OCI-M2 (cell line): Measurements from ENCODE around the gene IRX4.

Experiments used
- DNase-seq: peaks from one replicate; lab custom pipeline; 2025; ENCODE audit not compliant: unreplicated experiment; lab: John Stamatoyannopoulos, UW

The IRX4 gene

DNA sequence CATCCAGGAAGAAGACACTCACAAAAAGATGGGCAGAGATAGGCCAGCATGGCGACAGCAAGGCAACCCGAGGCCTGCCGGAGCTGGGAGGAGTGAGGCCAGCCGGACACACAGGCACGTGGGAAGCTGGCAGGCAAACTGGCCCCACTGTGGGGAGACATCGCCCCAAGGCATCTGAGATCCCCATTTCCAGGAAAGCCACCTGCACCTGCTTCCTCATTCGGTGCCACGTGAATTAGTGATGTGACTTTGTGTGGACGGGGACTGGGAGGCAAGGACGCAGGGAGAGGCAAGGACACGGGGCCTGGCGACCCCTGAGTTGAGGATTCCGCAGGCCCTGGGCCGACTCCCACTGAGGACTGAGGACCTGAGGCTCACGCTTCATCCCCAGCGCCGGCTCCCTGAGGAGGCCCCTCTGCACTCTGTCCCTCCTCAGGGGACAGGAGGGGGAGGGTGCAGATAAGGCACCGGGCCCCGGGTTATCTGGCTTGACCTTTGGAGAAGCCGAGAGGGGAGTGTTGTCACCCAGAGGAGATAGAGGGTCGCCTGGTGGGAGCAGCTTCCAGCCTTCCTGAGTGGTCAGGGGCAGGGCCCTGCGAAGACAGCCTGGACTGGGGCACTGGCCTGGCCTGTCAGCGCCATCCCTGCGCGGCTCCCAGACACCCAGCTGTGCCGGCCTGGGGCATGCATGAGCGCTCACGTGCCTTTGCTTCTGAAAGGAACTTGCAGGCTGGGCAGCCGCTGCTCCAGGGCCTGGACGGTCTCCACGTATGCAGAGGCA is 41.8 kb downstream of the IRX4 start:
- DNase-seq = no peak

DNA sequence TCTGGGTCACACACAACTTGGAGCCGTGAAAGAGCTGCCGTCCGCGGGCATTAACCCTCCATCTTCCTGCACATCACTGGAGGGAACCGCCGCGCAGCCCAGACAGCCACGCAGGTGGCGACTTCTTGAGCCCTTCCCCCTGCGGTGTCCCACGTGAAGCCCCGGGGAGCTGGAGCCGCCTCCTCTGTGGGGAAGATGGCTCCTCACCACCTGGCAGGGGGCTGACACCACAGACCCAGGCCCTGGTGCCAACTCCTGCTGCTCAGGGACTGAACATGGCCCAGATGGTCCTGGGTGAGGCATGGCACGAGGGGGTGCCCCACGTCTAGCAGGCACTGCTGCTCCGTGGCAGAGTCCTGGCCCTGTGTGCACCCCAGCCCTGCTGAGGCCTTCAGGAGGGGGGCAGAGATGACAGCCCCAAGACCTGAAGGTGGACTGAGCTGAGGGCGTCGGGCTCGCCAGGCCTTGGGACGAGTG is 42.6 kb downstream of the IRX4 start:
- no peak for DNase-seq

DNA sequence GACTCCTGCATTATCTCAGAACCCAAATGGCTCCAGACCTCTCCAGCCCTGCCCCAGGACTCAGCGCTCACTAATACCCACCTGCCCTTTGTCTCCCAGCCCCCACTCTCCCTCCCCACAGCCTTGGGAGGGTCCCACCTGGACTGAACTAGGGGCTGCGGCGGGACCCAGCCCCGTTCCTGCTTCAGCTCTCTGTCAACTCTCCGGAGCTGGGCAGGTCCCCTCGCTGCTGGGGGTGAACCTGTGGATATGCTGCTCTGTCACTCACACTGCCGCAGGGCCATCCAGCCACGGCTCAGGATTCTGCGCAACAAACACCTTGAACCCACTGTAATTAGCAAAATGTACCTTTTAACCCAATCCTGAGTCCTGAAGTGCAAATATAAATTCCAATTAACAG is 44.7 kb downstream of the IRX4 start:
- DNase-seq = no peak

DNA sequence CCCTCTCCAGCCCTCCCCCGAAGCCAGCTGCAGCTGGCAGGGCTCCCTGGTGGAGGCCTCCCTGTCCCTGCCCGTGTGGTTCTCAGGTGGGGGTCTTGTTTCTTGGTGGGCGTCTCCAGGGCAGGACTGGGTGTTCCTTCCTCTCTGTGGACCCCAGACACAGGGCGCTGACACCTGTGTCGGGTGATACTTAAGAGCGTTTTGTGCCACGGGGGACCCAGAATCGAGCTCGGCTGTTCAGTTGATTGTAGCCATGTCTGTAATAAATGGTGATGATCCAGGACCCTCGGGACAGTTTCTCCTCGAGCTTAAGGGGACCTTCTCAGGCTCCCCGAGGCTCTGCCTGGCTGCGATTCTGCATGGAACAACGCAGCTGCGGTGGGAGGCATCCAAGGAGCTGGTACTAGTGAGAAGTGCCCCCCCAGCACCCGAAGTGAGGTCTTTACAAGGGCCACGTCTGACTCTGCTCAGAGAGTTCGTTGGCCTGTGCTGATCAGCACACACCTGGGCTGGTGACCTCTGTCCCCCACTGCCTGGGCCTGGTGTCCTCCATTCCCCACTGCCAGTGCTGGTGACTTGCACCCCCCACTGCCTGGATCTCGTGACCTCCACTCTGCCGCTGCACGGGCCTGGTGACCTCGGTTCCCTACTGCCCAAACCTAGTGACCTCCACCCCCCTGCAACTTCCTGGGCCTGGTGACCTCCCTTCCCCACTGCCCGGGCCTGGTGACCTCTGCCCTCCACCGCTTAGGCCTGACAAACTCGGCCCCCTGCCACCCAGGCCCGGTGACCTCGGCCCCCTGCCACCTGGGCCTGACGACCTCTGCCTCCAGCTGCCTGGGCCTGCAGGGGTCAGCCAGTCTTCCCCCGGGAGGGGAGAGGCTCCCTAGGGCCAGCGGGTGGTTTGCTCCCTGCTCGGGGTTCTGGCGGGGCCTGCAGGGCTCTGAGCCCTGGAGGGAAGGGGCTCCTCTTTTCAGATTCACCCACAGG is 45.5 kb downstream of the IRX4 start:
- DNase-seq = no peak

DNA sequence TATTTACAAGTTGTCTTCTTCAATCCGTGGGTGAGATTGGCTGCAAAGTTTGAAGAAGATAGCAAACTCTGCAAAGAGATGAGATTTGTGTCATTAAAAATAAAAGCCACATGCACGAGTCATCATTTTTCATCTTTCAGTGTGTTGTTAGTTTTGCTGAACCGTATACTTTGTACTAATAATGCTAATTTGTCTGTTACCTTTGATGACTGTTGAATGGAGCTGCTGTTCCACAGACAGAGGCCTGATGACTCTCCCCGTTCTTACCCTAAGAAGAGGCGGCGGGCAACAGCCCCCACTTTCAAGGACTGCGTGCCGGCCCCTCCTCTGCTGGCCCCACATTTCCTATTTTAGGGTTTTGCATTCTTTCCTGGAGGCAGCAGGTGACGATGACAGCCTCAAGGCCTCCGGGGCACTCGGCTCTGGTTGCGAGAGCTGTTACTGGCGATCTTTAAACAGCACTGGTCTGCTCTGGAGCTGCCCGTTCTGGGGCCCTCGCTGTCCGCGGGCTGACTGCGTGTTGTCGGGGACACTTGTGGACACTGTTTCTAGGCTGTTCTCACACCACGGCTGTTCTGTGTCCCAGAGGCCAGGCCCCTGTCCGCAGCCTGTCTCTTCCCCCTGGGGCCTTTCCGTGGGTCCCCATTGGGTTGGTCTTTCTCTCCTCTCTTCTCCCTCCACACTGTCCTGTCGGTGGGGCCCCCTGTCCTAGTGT is 46.4 kb downstream of the IRX4 start:
- no peak for DNase-seq

DNA sequence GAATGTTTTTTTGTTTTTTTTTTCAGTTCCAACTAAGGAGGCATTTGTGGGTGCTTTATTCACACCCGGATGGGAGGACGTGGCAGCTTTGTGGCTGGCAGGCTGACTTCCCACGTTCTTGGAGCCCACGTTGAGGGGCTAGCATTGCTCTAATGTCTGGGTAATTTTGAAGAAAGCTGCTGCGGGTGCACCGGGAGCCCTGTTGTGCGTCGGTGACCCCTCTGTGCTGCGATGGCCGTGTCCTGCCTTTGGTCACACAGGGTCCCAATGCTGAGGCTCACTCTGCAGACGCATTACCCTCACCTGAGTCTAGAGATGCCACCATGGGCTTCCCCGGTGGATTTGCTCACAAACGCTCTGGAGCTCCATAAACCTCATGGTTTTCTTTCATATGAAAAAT is 47.3 kb downstream of the IRX4 start:
- no peak for DNase-seq

DNA sequence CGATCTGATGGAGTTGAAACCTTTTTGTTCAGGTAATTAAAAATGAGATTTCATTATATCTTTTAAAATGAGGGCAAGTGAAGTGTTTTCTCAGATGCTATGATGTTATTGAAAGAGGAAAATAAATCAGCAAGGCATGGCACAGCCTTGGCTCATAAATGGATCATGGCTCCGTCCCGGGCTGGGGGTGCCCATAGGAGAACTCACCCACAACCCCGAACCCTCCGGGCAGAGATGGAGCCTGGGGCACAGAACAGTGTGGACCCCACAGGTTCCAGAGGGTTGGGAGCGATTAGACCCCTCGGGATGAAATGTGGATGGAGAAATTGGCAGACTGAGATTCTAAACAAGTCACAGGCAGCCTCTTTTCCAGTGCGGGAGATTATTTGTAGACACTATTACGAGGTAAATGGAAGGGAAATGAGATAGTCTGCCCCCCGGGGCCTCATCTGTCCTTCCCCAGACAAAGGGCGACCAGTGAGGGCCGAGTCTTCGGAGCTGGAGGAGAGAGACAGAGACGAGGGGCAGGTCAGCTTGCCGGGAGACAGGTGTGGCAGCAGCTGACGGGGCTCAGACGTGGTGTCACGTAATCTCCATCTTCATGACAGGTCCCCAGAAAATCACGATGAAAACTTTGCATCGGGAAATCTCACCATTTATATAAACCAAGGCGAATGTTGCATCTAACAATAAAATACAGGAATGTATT is 47.9 kb downstream of the IRX4 start:
- no peak for DNase-seq

DNA sequence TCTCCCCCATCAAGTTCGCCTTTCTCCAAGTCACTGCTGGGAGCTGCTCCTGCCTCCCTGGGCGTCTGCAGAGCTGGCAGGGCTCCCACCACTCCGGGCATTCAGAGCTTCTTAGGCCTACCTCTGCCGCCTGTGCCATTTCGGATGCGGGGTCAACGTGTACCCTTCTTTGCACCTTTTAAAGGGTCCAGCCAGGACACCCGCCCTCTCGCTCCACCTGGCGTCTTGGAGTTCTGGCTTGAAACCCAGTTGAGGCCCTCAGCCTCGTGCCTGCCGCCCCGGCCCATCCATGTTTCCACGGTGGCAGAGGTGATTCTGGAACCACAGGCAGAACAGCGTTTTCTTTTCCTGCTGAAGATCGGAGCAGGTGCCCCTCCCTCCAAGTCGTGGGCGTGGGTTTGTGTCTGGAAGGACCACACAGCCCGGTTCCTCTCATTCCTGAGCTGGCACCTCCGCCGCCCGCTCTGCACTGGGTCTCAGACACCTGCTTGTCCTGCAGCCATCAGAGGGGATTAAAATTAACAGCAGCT is 48.6 kb downstream of the IRX4 start:
- no peak for DNase-seq

DNA sequence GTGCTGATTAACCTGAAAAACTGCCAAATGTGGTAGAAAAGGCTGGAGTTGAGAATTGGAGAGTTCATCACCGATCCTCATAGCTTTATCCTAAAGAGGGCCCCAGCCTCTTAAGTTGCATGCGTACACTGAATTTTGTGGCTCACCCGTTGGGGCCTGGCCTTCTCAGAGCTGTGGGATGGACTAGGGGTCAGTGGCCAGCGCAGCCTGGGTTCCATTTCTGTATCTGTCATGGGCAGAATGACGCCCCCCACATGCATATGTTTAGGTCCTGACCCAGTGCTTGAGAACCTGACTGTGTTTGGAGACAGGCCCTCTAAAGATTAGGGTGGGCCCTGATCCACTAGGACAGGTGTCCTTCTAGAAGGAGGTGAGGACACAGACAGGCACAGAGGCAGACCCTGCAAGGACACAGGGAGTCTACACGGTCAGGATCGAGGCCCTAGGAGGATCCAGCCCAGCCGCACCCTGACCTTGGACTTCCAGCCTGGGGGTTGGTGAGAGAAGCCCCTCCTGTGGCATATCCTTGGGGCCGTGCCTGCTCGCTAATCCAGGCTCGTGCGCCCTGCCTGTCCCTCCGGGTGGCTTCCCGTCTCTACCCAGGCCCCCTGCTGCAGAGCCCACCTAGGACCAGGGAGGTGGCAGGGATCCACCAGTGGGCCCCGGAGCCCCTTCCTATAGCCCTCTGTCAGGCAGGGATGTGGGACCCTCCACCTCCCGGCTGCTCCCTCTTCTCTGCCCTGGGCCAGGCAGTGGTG is 49.3 kb downstream of the IRX4 start:
- DNase-seq = no peak

DNA sequence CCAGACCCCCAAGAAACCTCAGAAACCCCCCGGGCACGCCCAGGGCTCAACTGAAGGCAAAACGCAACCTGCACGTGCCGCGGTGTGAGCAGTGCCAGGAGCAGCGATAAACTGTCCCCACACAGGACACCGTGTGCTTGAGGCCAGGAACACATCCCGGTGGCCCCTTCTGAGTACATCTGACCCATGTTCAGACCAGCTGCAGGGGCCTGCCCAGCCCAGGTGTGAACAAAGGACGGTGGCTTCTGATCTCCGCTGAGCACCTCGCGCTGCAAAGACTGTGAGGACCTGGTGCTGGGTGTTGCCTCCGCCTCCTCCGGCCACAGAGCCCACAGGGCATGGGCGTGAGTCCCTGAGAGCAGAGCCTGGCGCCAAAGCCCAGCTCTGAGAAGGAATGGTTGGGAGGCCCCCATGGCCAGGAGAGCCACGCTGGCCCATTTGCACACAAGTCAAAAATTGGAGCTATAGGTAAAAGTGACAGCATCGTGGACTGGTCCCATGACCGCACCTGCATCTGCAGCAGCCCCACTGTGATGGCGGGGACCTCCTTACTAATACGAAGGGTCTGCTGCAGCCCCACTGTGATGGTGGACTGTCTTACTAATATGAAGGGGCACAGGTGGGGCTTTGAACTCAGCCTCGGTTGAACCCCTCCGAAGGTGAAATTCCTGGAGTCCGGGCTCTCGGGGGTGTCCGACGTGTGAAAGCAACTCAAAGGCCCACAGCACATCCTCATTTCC is 50.0 kb downstream of the IRX4 start:
- DNase-seq = no peak

DNA sequence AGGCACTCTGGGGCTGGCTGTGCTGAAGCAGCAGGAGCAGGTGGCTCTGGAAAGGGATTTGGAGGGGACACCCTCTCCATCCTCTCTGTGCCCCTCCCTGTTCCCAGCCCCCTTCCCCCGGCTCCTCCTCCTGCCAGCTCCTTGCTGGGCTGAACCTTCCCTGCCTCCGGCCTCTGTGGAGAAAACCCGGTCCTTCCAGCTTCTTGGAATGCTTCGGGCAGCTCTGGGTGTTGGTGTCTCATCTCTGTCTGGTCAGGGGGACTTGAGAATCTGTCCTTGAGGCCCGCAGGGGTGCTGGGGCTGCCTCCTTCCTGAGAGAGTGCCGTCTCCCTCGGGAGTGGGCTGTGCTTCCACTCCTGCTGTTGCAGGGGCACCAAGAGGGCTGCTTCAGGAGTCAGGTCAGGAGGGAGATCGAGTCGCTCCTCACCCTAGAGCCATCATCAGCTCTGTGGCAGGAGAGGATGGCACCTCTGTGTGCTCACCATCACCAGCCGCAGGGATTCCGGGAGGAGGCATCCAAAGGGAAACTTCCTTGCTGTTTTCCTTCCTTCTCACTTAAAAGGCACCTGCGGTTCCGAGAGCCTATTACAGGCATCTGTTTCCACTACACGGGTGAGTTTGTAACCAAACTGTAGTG is 50.9 kb downstream of the IRX4 start:
- no peak for DNase-seq

DNA sequence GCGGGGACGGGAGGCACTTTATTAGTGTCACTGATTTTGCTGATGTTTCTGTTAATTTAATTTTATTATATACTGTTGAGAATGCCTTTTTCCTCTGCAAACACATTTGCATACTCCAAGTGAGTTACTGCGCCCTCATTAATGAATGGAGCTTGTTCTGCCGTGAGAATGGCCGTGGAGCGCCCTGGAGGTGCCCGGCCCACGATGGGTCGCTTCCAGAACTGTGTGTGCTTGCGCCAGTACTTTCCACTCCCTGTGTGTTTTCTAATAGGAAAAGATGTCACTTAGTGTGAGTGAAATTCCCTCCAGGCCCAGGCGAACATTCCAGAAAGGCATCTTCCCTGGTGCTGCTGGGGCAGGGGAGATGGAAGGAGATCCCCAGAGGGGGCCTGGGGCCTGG is 51.5 kb downstream of the IRX4 start:
- DNase-seq = no peak

DNA sequence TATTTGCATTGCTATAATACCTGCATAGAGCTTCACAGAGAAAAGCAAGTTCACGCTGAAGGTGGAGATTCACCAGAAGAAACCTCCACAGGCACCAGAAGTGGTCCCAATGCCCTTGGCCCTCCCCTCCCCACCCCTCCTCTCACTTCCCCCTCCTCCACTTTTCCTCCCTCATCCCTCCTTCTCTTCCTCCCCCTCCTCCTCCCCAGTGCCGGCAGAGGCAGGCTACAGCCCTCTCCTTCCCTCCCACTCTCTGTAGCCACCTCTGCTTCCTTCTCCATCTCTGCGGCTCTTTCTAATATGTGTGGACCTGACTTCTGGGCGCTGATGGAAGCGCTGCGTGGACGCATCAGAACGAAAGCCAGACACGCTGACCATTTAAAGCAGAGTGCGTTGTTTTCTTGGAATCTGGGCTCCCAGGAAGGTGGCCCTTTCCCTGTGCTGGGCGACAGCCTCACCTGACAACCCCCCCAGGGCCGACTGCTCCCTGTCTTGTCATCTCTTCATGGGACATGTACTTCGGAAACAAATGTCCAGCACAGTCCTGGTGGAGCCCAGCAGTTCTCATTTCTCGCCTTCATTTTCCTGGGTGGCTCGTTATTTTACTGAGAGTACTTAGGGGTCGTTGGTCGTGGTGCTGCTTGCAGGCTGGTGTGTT is 52.0 kb downstream of the IRX4 start:
- DNase-seq = no peak

DNA sequence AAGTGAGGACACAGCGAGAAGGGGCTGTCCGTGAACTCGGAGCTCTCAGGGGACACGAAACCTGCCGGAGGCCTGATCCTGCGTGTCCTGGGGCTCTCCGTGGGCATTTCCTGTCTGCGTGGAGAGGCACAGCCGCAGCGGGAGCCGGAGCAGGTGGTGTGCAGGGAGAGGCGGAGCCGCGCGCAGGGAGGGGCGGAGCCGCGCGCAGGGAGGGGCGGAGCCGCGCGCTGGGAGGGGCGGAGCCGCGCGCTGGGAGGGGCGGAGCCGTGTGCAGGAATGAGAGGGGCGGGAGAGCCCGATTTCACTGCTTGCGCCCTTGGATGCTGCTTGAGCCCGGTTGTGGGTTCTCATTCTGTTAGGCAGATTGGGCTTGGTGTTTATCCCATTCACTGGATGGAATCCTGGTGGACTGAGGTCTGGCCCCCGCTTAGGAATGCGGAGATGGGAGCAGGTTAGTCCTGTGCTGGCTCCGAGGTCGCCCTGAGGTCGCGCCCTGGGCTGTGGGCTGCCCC is 54.8 kb downstream of the IRX4 start:
- no peak for DNase-seq
